ENCODE measurements around the gene OR5I1. TPM values are rescaled to one million over a fixed set of nuclear protein-coding genes. Genes with fewer than 3 reads are reported as not detected.

OR5I1 gene
- total and polyA plus RNA-seq, 11 donors = not detected

Other genes with a start within 250 kb of the OR5I1 start
- gene OR5D13, start 163.0 kb downstream of the OR5I1 start, total RNA-seq = not detected
- gene OR5D13, start 163.0 kb downstream of the OR5I1 start, polyA plus RNA-seq = not detected
- not detected for gene OR5D14, start 140.8 kb downstream of the OR5I1 start, total RNA-seq
- not detected for gene OR5D14, start 140.8 kb downstream of the OR5I1 start, polyA plus RNA-seq
- gene OR5L1, start 125.0 kb downstream of the OR5I1 start, total RNA-seq = not detected
- not detected for gene OR5L1, start 125.0 kb downstream of the OR5I1 start, polyA plus RNA-seq
- gene OR5D18, start 116.8 kb downstream of the OR5I1 start, total RNA-seq = not detected
- gene OR5D18, start 116.8 kb downstream of the OR5I1 start, polyA plus RNA-seq = not detected
- gene OR5L2, start 109.2 kb downstream of the OR5I1 start, total RNA-seq = not detected
- gene OR5L2, start 109.2 kb downstream of the OR5I1 start, polyA plus RNA-seq = not detected
- not detected for gene OR5D16, start 97.6 kb downstream of the OR5I1 start, total RNA-seq
- gene OR5D16, start 97.6 kb downstream of the OR5I1 start, polyA plus RNA-seq = not detected
- not detected for gene TRIM51, start 53.1 kb downstream of the OR5I1 start, total RNA-seq
- not detected for gene TRIM51, start 53.1 kb downstream of the OR5I1 start, polyA plus RNA-seq
- not detected for gene OR5W2, start 21.8 kb downstream of the OR5I1 start, total RNA-seq
- not detected for gene OR5W2, start 21.8 kb downstream of the OR5I1 start, polyA plus RNA-seq
- not detected for gene OR10AG1, start 33.5 kb upstream of the OR5I1 start, total RNA-seq
- not detected for gene OR10AG1, start 33.5 kb upstream of the OR5I1 start, polyA plus RNA-seq
- not detected for gene OR5F1, start 58.2 kb upstream of the OR5I1 start, total RNA-seq
- not detected for gene OR5F1, start 58.2 kb upstream of the OR5I1 start, polyA plus RNA-seq
- gene OR5AS1, start 91.3 kb upstream of the OR5I1 start, total RNA-seq = not detected
- not detected for gene OR5AS1, start 91.3 kb upstream of the OR5I1 start, polyA plus RNA-seq
- not detected for gene OR8I2, start 156.9 kb upstream of the OR5I1 start, total RNA-seq
- not detected for gene OR8I2, start 156.9 kb upstream of the OR5I1 start, polyA plus RNA-seq
- not detected for gene OR8H2, start 167.3 kb upstream of the OR5I1 start, total RNA-seq
- gene OR8H2, start 167.3 kb upstream of the OR5I1 start, polyA plus RNA-seq = not detected
- gene OR8H3, start 186.0 kb upstream of the OR5I1 start, total RNA-seq = not detected
- not detected for gene OR8H3, start 186.0 kb upstream of the OR5I1 start, polyA plus RNA-seq
- not detected for gene OR8J3, start 203.8 kb upstream of the OR5I1 start, total RNA-seq
- gene OR8J3, start 203.8 kb upstream of the OR5I1 start, polyA plus RNA-seq = not detected
- gene OR8K5, start 223.9 kb upstream of the OR5I1 start, total RNA-seq = not detected
- gene OR8K5, start 223.9 kb upstream of the OR5I1 start, polyA plus RNA-seq = not detected
- not detected for gene OR5J2, start 240.2 kb upstream of the OR5I1 start, total RNA-seq
- not detected for gene OR5J2, start 240.2 kb upstream of the OR5I1 start, polyA plus RNA-seq